ENCODE results near the gene CORO7.

Gene CORO7

DNA sequence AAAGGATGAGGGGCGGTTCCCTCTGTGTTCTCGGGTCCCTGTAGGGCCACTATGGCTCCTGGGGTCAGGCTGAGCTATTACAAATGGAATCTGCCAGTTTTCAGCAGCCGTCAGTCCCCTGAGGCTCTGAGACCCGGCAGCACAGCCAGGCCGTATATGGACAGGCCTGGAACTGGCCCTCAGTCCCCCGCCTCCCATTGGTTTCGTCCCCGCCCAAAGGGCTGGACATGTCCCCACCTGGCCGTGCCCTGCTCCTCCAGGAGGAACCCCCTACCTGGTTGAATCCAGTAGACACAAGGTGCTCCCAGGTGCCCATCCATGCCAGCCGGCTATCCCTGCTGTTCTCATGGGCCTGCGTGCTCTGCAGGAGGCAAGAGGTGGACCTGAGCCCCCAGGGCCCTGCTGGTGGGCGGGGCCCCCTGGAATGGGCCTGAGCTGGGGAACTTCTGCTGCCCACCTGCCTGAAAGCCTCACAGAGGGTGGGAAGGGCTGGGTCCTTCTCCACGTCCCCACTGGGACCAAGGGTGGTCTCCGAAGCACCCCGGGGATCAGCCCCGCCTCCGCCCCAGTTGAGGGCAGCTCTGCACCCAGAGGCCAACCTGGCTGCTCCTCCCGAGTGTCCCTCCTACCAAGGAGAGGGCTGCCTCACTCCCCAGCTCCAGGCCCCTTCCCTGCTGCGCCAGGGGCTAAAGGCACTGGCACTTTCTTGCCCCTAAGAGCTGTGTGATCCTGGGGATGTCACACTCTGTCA lies 27.9 kb downstream of the CORO7 start:
- Histone ChIP-seq H3K4me3 (ENCODE audit: low read length in 2 of 2) (no peak overlapping the region), H3K9ac (ENCODE audit: low read length in 2 of 2) (no peak overlapping the region), H3K27ac (ENCODE audit: low read length) (no peak overlapping the region), H3K27me3 (ENCODE audit: control insufficient read depth in 1 of 2, insufficient read depth in 2 of 2, low read length in 2 of 2) (no peaks in the 10 kb centered on the region), H3K36me3 (ENCODE audit: control insufficient read depth in 2 of 2, insufficient read depth in 2 of 2, low read length in 2 of 2) (peaks cover 0 to 8% of the 10 kb centered on the region in 2 donors), H3K4me1 (ENCODE audit: control insufficient read depth, insufficient read depth, low read length) (peaks cover 25% of the 10 kb centered on the region), H3K9me3 (ENCODE audit: control insufficient read depth in 2 of 2, low read length in 2 of 2) (no peaks in the 10 kb centered on the region)

GRCh38 chr16:4387781-4388180 lies 28.6 kb downstream of the CORO7 start:
- H3K27ac ChIP-seq (ENCODE audit: low read length): no peak overlapping the region
- H3K9ac ChIP-seq (ENCODE audit: low read length in 2 of 2): no peak overlapping the region
- no peaks in the 10 kb centered on the region for H3K9me3 ChIP-seq (ENCODE audit: control insufficient read depth in 2 of 2, low read length in 2 of 2)
- no peaks in the 10 kb centered on the region for H3K27me3 ChIP-seq (ENCODE audit: control insufficient read depth in 1 of 2, insufficient read depth in 2 of 2, low read length in 2 of 2)
- H3K36me3 ChIP-seq (ENCODE audit: control insufficient read depth in 2 of 2, insufficient read depth in 2 of 2, low read length in 2 of 2): peaks cover 0 to 8% of the 10 kb centered on the region in 2 donors
- no peak overlapping the region for H3K4me3 ChIP-seq (ENCODE audit: low read length in 2 of 2)
- peaks cover 18% of the 10 kb centered on the region for H3K4me1 ChIP-seq (ENCODE audit: control insufficient read depth, insufficient read depth, low read length)

GRCh38 chr16:4386951-4387565 lies 29.3 kb downstream of the CORO7 start:
- H3K4me1 ChIP-seq (ENCODE audit: control insufficient read depth, insufficient read depth, low read length): peaks cover 13% of the 10 kb centered on the region
- H3K4me3 ChIP-seq (ENCODE audit: low read length in 2 of 2): no peak overlapping the region
- no peak overlapping the region for H3K9ac ChIP-seq (ENCODE audit: low read length in 2 of 2)
- no peaks in the 10 kb centered on the region for H3K27me3 ChIP-seq (ENCODE audit: control insufficient read depth in 1 of 2, insufficient read depth in 2 of 2, low read length in 2 of 2)
- no peaks in the 10 kb centered on the region for H3K9me3 ChIP-seq (ENCODE audit: control insufficient read depth in 2 of 2, low read length in 2 of 2)
- H3K27ac ChIP-seq (ENCODE audit: low read length): no peak overlapping the region
- peaks cover 0 to 10% of the 10 kb centered on the region in 2 donors for H3K36me3 ChIP-seq (ENCODE audit: control insufficient read depth in 2 of 2, insufficient read depth in 2 of 2, low read length in 2 of 2)

- no peaks in the 10 kb centered on the region for H3K27me3 ChIP-seq (ENCODE audit: control insufficient read depth in 1 of 2, insufficient read depth in 2 of 2, low read length in 2 of 2)
- no peak overlapping the region for H3K4me3 ChIP-seq (ENCODE audit: low read length in 2 of 2)
- H3K27ac ChIP-seq (ENCODE audit: low read length): no peak overlapping the region
- peaks cover 0 to 14% of the 10 kb centered on the region in 2 donors for H3K36me3 ChIP-seq (ENCODE audit: control insufficient read depth in 2 of 2, insufficient read depth in 2 of 2, low read length in 2 of 2)
- no peaks in the 10 kb centered on the region for H3K9me3 ChIP-seq (ENCODE audit: control insufficient read depth in 2 of 2, low read length in 2 of 2)
- peaks cover 13% of the 10 kb centered on the region for H3K4me1 ChIP-seq (ENCODE audit: control insufficient read depth, insufficient read depth, low read length)
- no peak overlapping the region for H3K9ac ChIP-seq (ENCODE audit: low read length in 2 of 2)
These were observed 30.0 kb downstream of the CORO7 start for GRCh38 chr16:4386451-4386805.

DNA sequence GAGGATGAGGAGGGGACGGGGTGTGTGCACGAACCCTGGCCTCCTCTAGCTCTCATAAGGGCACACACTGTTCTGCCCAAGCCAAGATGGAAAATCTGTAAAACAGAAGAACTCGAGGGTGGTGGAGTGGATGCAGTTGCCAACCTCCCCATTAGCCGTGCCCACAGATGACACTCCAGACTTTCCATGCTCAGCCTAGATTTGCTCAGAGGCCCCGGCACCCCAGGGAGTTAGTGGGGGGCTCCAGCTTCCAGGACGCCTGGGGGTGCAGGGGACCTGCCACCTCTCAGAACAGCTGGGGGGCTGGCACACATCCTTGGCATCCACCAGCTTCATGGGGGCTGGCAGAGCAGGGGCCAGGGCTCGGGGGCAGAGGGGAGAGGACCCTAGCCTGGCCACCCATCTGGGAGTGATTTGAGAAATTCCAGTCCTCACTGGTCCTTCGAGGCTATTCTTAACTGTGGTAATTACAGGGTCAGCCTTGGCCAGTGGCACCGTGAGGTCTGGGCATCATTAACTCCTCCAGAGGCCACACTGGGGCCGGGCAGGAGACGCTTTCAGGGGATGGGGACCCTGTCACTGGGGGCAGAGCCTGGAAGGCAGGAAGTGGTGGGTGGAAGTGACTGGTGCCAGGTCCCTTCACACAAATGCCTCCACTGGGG lies 30.5 kb downstream of the CORO7 start:
- H3K4me3 ChIP-seq (ENCODE audit: low read length in 2 of 2): no peak overlapping the region
- H3K9me3 ChIP-seq (ENCODE audit: control insufficient read depth in 2 of 2, low read length in 2 of 2): no peaks in the 10 kb centered on the region
- no peak overlapping the region for H3K27ac ChIP-seq (ENCODE audit: low read length)
- H3K36me3 ChIP-seq (ENCODE audit: control insufficient read depth in 2 of 2, insufficient read depth in 2 of 2, low read length in 2 of 2): peaks cover 0 to 16% of the 10 kb centered on the region in 2 donors
- H3K27me3 ChIP-seq (ENCODE audit: control insufficient read depth in 1 of 2, insufficient read depth in 2 of 2, low read length in 2 of 2): no peaks in the 10 kb centered on the region
- no peak overlapping the region for H3K9ac ChIP-seq (ENCODE audit: low read length in 2 of 2)
- H3K4me1 ChIP-seq (ENCODE audit: control insufficient read depth, insufficient read depth, low read length): peaks cover 13% of the 10 kb centered on the region

- Histone ChIP-seq H3K27ac (ENCODE audit: low read length) (no peak overlapping the region), H3K9ac (ENCODE audit: low read length in 2 of 2) (no peak overlapping the region), H3K4me3 (ENCODE audit: low read length in 2 of 2) (no peak overlapping the region), H3K4me1 (ENCODE audit: control insufficient read depth, insufficient read depth, low read length) (peaks cover 19% of the 10 kb centered on the region), H3K9me3 (ENCODE audit: control insufficient read depth in 2 of 2, low read length in 2 of 2) (no peaks in the 10 kb centered on the region), H3K27me3 (ENCODE audit: control insufficient read depth in 1 of 2, insufficient read depth in 2 of 2, low read length in 2 of 2) (no peaks in the 10 kb centered on the region), H3K36me3 (ENCODE audit: control insufficient read depth in 2 of 2, insufficient read depth in 2 of 2, low read length in 2 of 2) (peaks cover 0 to 18% of the 10 kb centered on the region in 2 donors)
These were observed 31.2 kb downstream of the CORO7 start for GRCh38 chr16:4385066-4385788.

DNA sequence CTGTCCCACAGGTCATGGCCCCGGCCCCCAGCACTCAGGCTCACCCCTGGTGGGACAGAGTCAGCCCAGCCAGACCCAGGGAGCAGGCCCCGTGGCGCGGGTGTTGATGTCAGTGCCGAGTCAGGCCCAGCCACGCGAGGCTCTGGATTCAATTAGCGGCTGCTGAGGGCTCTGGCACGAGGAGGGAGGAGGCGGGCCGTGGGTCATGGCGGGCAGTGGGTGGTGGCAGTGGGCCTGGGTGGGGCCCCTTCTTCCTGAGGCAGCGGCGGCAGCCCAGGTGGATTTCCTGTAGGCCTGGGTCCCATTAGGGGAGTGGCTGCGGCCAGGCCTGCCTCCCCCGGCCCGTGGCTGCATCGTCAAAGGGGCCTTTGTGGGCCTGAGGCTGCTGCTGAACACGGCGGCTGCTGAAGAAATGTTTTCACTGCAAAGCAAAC lies 31.9 kb downstream of the CORO7 start:
- peaks cover 22% of the 10 kb centered on the region for H3K4me1 ChIP-seq (ENCODE audit: control insufficient read depth, insufficient read depth, low read length)

DNA sequence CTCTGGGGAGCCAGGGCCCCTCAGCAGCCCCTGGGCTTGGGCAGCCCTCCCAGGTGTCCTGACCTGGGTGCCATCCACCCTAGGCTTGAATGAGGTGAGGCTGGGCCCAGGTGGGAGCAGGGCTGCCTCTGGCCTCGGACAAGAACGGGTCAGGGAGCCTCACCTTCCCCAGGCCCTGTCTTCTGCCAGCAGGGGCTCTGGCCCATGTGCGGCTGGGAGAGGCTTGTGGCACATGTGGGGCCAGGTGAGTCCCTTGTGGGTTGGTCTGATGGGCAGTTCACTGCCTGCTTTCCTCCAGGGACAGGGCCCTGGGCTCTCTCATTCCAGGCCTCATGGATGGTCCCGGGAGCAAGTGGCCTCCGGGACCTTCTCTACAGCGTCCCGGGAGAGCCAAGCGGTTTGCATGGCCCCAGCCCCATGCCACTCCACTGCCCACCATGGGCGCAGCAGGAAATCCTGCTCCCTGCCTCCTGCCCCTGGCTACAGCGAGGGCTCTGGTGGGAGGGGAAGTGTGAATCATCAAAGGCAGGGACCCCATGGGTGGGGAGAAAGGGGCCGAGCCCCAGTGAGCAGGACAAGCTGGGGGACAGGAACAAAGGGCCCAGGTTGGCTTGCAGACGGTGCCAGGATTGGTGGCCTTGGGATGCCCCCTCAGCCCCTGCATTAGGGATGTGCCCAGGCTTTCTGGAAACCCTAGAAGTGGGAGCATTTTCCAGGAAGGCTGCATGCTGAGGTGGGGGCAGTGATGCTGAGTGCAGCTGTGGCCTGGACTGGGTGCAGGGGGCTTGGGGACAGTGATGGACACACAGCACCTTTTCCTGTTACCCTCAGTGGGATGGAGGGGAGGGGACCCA lies 32.6 kb downstream of the CORO7 start:
- no peaks in the 10 kb centered on the region for H3K9me3 ChIP-seq (ENCODE audit: control insufficient read depth in 2 of 2, low read length in 2 of 2)
- H3K4me3 ChIP-seq (ENCODE audit: low read length in 2 of 2): no peak overlapping the region
- H3K4me1 ChIP-seq (ENCODE audit: control insufficient read depth, insufficient read depth, low read length): peaks cover 22% of the 10 kb centered on the region
- peaks cover 0 to 18% of the 10 kb centered on the region in 2 donors for H3K36me3 ChIP-seq (ENCODE audit: control insufficient read depth in 2 of 2, insufficient read depth in 2 of 2, low read length in 2 of 2)
- no peak overlapping the region for H3K9ac ChIP-seq (ENCODE audit: low read length in 2 of 2)
- H3K27me3 ChIP-seq (ENCODE audit: control insufficient read depth in 1 of 2, insufficient read depth in 2 of 2, low read length in 2 of 2): no peaks in the 10 kb centered on the region
- H3K27ac ChIP-seq (ENCODE audit: low read length): no peak overlapping the region

More for the DNA sequence above, 31.9 kb downstream of the CORO7 start:
- H3K27ac ChIP-seq (ENCODE audit: low read length): no peak overlapping the region
- H3K27me3 ChIP-seq (ENCODE audit: control insufficient read depth in 1 of 2, insufficient read depth in 2 of 2, low read length in 2 of 2): no peaks in the 10 kb centered on the region
- no peak overlapping the region for H3K9ac ChIP-seq (ENCODE audit: low read length in 2 of 2)
- H3K9me3 ChIP-seq (ENCODE audit: control insufficient read depth in 2 of 2, low read length in 2 of 2): no peaks in the 10 kb centered on the region
- no peak overlapping the region for H3K4me3 ChIP-seq (ENCODE audit: low read length in 2 of 2)
- peaks cover 0 to 18% of the 10 kb centered on the region in 2 donors for H3K36me3 ChIP-seq (ENCODE audit: control insufficient read depth in 2 of 2, insufficient read depth in 2 of 2, low read length in 2 of 2)

DNA sequence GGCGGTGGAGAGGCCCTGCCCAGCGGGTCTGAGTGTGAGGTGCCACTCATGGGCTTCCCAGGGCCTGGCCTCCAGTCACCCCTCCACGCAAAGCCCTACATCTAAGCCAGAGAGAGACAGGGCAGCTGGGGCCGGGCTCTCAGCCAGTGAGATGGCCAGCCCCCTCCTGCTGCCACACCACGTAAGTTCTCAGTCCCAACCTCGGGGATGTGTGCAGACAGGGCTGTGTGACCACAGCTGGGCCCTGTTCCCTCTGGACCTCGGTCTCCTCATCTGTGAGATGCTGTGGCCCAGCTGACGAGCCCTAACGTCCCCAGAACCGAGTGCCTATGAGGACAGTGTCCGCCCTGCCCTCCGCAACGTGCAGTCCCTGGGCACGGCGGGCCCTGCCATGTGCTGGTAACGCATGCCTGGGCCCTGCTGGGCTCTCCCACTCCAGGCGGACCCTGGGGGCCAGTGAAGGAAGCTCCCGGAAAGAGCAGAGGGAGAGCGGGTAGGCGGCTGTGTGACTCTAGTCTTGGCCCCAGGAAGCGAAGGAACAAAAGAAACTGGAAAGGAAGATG lies 33.5 kb downstream of the CORO7 start:
- H3K27ac ChIP-seq (ENCODE audit: low read length): no peak overlapping the region
- H3K4me3 ChIP-seq (ENCODE audit: low read length in 2 of 2): no peak overlapping the region
- H3K9me3 ChIP-seq (ENCODE audit: control insufficient read depth in 2 of 2, low read length in 2 of 2): no peaks in the 10 kb centered on the region
- H3K27me3 ChIP-seq (ENCODE audit: control insufficient read depth in 1 of 2, insufficient read depth in 2 of 2, low read length in 2 of 2): no peaks in the 10 kb centered on the region
- H3K36me3 ChIP-seq (ENCODE audit: control insufficient read depth in 2 of 2, insufficient read depth in 2 of 2, low read length in 2 of 2): peaks cover 0 to 18% of the 10 kb centered on the region in 2 donors
- no peak overlapping the region for H3K9ac ChIP-seq (ENCODE audit: low read length in 2 of 2)
- peaks cover 31% of the 10 kb centered on the region for H3K4me1 ChIP-seq (ENCODE audit: control insufficient read depth, insufficient read depth, low read length)

All from stomach smooth muscle (tissue), 2 donors.